Measurements from ENCODE around the gene TXN.
"Not testable (repeated sequence)": the region's sequence is repeated elsewhere in the genome, so short reads cannot be mapped to it uniquely, and the experiment has no call there.

The TXN gene

DNA sequence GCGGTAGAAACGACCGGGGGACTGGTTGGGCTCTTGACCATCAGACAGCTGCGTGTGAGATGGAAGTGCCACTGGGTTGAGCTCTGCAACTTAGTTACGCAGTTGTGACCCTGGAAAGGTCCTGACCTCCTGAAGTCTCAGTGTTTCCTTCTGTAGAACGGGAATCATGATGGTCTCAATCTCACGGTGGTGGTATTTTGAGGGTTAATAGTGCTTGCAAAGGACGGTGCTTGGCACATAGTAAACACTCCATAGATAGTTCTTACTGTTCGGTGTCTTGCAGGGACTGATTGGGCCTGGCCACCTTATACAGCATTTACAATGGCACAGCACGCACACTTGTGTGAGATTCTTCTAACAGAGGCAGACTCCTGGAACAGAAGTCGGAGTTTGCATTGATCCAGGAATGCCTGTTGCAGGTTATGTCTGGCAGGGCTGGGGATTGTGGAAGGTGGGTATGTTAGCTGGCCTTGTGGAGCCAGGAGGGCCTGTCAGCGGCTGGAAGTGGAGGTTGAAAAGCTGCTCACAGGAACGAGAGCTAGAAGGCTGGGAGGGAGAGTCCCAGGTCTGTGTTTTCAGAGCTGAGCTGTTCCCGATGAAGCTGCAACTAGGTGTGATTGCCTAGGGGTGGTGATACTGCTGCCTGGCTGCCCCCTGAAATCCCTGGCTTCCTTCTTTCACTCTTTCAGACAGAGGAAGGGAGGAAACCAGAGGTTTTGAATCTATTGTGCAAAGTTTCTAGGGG, 962 bp upstream of the TXN start:
- no peak for DNase-seq (ENCODE audit: low read depth)

DNA sequence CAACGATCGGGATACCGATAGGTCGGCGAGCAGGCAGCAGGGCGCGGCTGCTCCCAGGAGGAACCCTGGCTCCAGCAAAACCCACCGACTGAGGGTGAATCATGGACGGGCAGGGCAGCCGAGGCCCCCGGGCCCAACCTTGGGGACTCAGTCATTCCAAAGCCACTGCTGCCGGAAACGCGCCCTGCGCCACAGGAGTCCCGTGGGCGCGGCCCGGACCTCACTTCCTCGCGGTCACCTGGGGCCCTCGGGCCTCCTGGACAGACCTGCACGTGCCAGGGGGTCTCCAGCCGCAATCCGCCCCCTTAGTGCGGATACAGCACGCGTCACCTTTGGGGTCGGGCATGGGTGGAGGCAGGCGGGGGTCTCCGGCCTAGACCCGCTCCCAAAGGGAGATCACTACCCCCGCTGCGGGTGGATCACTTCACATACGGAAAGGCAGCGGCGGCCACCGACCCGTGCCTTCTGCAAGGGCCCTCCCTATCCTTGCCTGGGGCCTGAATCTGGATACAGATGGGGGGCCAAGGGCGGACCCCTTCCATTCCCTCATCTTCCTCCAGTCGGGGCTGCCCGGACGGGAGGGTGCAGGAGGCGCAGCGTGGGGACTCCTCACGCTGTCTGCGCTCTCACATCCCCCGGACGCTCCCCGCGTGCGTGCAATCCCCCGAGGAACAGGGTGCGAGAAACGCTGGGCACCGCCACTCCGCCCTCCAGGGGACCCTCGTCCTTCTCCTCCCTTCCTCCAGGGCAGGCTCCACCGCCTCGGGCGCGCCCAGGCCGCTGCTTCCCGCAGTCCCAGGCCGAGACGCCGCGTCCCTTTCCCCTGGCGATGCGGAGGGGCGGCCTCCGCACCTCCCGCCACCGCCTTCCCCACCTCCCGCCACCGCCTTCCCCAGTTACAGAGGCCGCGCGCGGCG, 586 bp downstream of the TXN start:
- peak; percentile 39 for DNase-seq (ENCODE audit: low read depth)

GRCh38 chr9:110255034-110255462, 1.3 kb downstream of the TXN start:
- no peak for DNase-seq (ENCODE audit: low read depth)

DNA sequence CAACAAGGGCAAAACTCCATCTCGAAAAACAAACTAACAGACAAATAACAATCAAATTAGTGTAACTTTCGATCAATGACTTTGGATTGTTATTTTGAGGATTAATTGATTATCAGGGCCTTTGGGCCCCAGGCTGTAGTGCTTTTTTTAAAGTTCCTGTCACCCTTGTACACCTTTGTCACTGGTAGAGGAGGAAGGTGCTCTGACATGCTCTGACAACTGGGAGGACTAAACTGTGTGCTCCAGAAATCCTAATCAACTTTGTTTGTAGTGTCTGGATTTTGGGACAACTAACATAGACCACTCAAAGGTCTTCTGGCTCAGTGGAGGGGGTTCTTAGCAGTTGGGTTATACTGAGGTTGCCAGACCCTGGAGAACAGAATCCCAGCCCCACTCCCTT, 1.8 kb downstream of the TXN start:
- DNase-seq (ENCODE audit: low read depth) = no peak

DNA sequence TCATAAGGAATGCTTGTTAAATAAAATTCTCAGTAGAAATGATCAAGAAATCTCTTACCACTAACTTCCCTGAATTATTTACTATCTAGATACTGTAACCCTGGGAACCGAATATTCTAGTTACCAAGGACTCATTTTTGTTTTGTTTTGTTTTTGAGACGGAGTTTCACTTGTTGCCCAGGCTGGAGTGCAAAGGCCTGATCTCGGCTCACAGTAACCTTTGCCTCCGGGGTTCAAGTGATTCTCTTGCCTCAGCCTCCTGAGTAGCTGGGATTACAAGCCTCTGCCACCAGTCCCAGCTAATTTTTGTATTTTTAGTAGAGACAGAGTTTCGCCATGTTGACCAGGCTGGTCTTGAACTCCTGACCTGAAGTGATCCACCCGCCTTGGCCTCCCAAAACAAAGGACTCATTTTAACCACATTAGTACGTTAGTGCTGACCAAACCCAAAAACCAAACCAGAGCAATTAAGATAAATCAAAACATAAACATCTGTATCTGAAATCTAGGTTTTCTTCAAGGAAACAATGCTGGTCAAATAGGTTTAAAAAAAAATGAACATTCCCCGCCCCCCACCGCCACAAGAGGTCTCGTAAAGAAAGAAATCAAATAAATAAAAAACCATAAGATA, 3.7 kb downstream of the TXN start:
- no peak for DNase-seq (ENCODE audit: low read depth)

DNA sequence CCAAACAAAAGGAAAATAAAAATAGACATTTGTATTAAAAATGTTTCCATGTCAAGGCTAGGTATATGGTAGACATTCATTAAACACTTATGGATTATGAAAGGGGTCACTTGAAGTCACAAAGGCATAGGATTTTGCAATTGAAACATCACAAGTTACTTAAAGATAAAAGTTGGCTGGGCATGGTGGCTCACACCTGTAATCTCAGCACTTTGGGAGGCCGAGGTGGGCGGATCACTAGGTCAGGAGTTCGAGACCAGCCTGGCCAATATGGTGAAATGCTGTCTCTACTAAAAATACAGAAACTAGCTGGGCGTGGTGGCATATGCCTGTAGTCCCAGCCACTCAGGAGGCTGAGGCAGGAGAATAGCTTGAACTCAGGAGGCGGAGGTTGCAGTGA, 4.5 kb downstream of the TXN start:
- DNase-seq (ENCODE audit: low read depth) = not testable (repeated sequence)

- DNase-seq (ENCODE audit: low read depth) = no peak
Observed at GRCh38 chr9:110251212-110251611, 5.1 kb downstream of the TXN start.

GRCh38 chr9:110249603-110250002, 6.7 kb downstream of the TXN start:
- DNase-seq (ENCODE audit: low read depth) = no peak

DNA sequence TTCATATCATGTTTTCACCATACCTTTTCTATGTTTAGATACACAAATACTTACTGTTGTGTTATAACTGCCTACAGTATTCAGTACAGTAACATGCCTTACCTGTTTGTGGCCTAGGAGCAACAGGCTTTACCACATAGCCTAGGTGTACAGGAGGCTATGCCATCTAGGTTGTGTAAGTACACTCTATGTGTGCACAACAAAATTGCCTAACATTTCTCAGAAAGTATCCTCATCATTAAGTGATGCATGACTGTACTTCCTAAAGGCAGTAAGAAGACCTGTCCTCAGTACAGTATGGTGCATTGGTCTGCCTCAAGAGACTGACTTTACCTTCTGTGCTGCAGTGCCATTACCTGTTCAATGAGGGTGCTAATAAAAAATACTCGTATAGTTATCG, 7.9 kb downstream of the TXN start:
- DNase-seq (ENCODE audit: low read depth) = no peak

GRCh38 chr9:110246214-110246613, 10.1 kb downstream of the TXN start:
- DNase-seq (ENCODE audit: low read depth) = no peak

DNA sequence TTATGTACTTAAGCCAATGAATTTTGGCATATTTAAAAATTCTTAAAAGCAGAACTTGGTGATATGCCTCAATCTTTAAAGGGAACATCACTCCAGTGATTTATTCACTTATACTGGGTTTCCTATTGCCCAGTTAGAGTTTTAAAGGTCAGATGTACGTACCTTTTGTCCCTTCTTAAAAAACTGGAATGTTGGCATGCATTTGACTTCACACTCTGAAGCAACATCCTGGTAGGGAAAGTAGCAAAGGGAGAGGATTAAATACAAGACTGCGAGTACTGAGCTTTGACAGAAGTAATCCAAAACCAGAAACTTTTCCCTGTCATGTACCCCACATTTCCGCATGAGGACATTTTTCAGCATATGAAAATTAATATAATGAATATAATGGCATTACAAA, 11.7 kb downstream of the TXN start:
- no peak for DNase-seq (ENCODE audit: low read depth)

DNA sequence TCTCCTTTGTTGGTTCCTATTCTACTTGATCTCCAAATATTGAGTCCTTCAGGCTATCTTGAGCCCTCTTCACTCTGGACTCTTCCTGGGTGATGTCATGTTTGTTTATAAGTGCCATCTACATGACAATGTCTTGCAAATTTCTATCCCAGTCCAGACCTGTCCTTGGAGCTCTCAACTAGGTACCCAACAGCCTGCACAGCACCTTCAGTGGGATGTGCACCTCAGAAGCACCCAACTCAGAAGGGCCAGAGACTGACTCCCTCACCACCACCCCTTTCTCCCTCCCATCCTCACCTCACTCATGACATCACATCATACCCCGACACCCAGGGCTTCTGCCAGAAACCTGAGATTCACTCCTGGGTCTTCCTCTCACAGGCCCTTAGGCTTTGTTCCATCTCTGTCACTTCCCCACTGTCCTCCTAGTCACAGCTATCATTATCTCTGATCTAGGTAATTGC, 14.4 kb downstream of the TXN start:
- no peak for DNase-seq (ENCODE audit: low read depth)

GRCh38 chr9:110241260-110241857, 14.9 kb downstream of the TXN start:
- no peak for DNase-seq (ENCODE audit: low read depth)

DNA sequence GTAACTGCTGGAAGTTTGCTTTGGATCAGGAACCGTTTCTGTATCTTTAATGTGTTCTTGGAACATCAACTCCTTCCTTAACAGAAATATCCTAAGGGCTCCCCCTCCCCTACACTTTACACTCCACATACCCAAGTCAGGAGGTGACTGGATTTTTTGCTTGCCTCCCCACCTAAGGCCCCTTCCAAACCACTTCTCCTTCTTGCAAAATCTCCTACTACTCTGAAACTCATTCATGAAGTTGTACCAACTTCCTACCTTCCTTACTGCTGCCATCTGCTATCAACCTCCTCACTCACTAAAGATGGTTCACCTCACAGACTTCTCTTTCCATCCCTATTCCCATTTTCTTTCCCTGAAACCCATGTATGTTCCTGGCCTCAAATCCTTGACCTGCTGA, 16.1 kb downstream of the TXN start:
- no peak for DNase-seq (ENCODE audit: low read depth)

DNA sequence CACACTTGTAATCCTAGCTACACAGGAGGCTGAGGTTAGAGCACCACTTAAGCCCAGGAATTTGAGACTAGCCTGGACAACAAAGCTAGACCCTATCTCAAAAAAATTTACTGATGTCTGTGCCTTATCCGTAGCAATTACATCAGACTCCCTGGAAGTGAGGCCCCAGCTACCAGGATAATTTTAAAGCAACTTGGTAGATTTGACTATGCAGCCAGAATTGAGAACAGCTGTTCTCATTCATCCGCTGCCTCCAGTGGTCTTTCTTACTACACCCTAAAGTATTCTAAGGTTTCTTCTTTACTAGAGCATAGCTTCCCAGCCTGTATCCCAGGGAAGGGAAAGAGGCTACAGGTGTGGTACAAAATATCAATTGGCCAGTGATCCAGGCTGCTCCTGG, 28.0 kb downstream of the TXN start:
- DNase-seq (ENCODE audit: low read depth) = no peak

DNA sequence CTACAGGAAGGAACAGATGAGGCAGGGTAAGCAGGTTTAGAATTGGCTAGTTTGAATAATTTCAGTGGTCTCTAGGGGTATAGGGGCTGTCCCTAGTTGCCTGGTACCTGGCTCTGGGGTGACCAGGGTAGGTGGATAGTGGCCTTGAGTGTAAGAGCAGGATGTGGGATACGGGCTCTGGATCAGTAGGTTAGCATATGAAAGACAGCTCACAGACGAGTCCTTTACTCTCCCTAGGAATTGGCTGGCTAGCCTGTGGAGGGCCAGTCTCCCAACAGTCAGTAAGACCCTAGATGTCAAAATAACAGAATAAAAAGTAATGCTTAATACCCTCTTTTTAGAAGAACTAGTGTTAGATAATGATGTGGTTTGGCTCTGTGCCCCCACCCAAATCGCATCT, 31.7 kb downstream of the TXN start:
- no peak for DNase-seq (ENCODE audit: low read depth)

GRCh38 chr9:110220809-110221208, 35.5 kb downstream of the TXN start:
- DNase-seq (ENCODE audit: low read depth) = no peak

- no peak for DNase-seq (ENCODE audit: low read depth)
Observed at GRCh38 chr9:110217656-110218099, 38.6 kb downstream of the TXN start.

DNA sequence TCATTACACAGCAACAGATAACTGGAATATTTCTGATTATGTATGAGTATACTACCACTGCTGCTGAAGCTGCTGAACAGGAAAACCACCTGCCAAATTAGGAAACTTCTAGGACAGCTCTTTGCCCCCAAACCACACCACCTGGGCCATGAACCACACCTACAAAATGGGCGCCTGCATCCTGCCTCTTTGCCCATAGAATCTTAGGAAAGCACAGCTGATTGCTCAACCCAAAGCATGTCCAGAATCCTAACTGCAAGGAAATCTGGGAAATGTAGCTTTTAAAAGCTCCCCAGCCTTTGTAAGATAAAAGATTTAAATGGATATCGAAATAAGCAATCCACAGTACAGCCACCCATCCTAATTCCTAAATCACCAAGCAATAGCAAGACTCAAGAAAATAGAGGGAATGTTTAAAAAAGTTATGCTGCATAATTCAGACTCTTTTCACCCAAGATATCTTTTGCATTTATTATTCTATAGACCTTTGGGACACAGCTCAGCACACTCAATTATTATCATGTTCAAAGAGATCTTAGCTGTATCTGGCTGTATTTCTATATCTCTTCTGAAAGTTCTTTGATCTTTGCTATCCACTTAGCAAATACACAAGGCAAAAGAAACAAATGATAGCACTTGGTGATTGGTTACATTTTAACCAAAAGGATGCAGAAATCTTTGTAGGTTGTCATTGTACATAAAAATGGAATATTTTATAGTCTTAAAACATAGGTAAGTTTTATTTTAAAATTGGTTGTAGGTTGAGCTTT, 41.5 kb downstream of the TXN start:
- no peak for DNase-seq (ENCODE audit: low read depth)

DNA sequence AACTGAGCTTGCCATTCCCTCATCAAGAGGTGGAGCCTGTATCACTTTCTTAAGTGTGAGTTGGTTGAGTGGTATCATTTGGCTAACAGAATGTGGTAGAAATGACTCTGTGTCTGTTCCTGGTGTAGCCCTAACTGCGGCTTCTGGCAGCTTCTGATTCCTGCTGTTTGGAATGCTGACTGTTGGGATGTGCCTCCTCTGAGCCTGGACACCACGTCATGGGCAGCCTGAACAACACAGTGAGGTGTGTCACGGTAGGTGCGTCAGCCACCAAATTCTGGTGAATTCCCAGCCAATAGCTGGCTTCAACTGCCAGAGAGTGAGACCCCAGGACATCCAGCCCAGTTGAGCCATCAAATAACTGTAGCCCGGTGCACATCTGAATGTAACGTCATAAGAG, 42.2 kb downstream of the TXN start:
- DNase-seq (ENCODE audit: low read depth) = no peak

- DNase-seq (ENCODE audit: low read depth) = no peak
Observed at GRCh38 chr9:110213413-110214044, 42.8 kb downstream of the TXN start.

Measured in activated T-cell treated with anti-CD3 and anti-CD28 coated beads for 24 hours (primary cell).